HepG2 (cell line): ENCODE data around the gene IRF3. TPM values are rescaled to one million over a fixed set of nuclear protein-coding genes. Genes with fewer than 3 reads are reported as not detected.
A peak's percentile ranks its signal among the peaks of the same experiment; 100 is the strongest.

ENCODE experiments used
- ATF1 ChIP-seq: IDR thresholded peaks from 2 replicates; pipeline ENCODE4 v1.6.1; 2016; ENCODE audit warnings: mild to moderate bottlenecking, control low read depth
- CC2D1A ChIP-seq: sonication (generic); formaldehyde crosslinking; IDR thresholded peaks from 2 replicates; pipeline ENCODE4 v1.8.1; 2023; ENCODE audit warnings: mild to moderate bottlenecking, missing genetic modification reagents
- DPF2 ChIP-seq: sonication (generic); formaldehyde crosslinking; IDR thresholded peaks from 2 replicates; pipeline ENCODE4 v1.4.0; 2020; ENCODE audit warnings: mild to moderate bottlenecking, low read depth, missing genetic modification reagents, borderline replicate concordance
- JUNB ChIP-seq: sonication (generic); formaldehyde crosslinking; IDR thresholded peaks from 2 replicates; pipeline ENCODE4 v1.8.0; 2022; ENCODE audit warnings: missing genetic modification reagents, mild to moderate bottlenecking, borderline replicate concordance
- KLF13 ChIP-seq: sonication (generic); formaldehyde crosslinking; IDR thresholded peaks from 2 replicates; pipeline ENCODE4 v1.4.0; 2020; ENCODE audit warnings: mild to moderate bottlenecking, missing genetic modification reagents
- NCOA1 ChIP-seq: sonication (generic); formaldehyde crosslinking; IDR thresholded peaks from 2 replicates; pipeline ENCODE4 v1.9.0; 2021; ENCODE audit warnings: missing genetic modification reagents
- NR2F2 ChIP-seq: IDR thresholded peaks from 2 replicates; pipeline ENCODE4 v1.6.1; 2012; ENCODE audit warnings: low read depth, inconsistent platforms, borderline replicate concordance
- SAP130 ChIP-seq: IDR thresholded peaks from 2 replicates; pipeline ENCODE4 v1.6.1; 2016; ENCODE audit warnings: low read depth
- SMARCC2 ChIP-seq: fragments of 450-650 bp; IDR thresholded peaks from 2 replicates; pipeline ENCODE4 v1.6.1; 2017; ENCODE audit warnings: antibody characterized with exemption, mild to moderate bottlenecking
- TEAD2 ChIP-seq: sonication (generic); formaldehyde crosslinking; IDR thresholded peaks from 2 replicates; pipeline ENCODE4 v1.9.0; 2021; ENCODE audit warnings: missing genetic modification reagents
- ZFP62 ChIP-seq: sonication (generic); formaldehyde crosslinking; IDR thresholded peaks from 2 replicates; pipeline ENCODE4 v1.4.0; 2020; ENCODE audit warnings: missing genetic modification reagents
- ZNF44 ChIP-seq: sonication (generic); formaldehyde crosslinking; IDR thresholded peaks from 2 replicates; pipeline ENCODE4 v1.5.1; 2020; ENCODE audit warnings: mild to moderate bottlenecking, missing genetic modification reagents
- ZNF605 ChIP-seq: sonication (generic); formaldehyde crosslinking; IDR thresholded peaks from 2 replicates; pipeline ENCODE4 v1.8.0; 2022; ENCODE audit warnings: mild to moderate bottlenecking, missing genetic modification reagents
- ZNF720 ChIP-seq: sonication (generic); formaldehyde crosslinking; IDR thresholded peaks from 2 replicates; pipeline ENCODE4 v1.4.0; 2020; ENCODE audit warnings: missing genetic modification reagents
- polyA plus RNA-seq, 8 experiments: library from polyadenylated mRNA; depleted of rRNA in 3 of 8; stranded (reverse) in 7 of 8; unstranded in 1 of 8; fragments of >200 nt; fragmentation: Illumina TruSeq in 4 of 8; extraction: Trizol in 4 of 8; gene quantifications; 2 replicates each; pipeline versions ENCODE4 v1.2.1 to v1.2.3, GENCODE V29; 2011 to 2016; ENCODE audit warnings: low read depth in 4 of 8, missing spikeins in 1 of 8, mixed read lengths in 1 of 8; ENCODE audit not compliant: insufficient read depth in 1 of 8
- total RNA-seq, 5 experiments: library from RNA; depleted of rRNA; stranded (reverse); fragments of >200 nt; fragmentation: Illumina TruSeq; extraction: Trizol; gene quantifications; 2 replicates each; pipeline ENCODE4 v1.2.3, GENCODE V29; 2016; ENCODE audit warnings: low read depth in 1 of 5
- TF ChIP-seq, protein P1 (sequence below): sonication (generic); formaldehyde crosslinking; IDR thresholded peaks from 2 replicates; pipeline ENCODE4 v1.8.0; 2022; ENCODE audit warnings: mild to moderate bottlenecking, missing genetic modification reagents
- TF ChIP-seq, protein P2 (sequence below): IDR thresholded peaks from 2 replicates; pipeline ENCODE4 v1.6.1; 2016
- TF ChIP-seq, protein P3 (sequence below): sonication (generic); formaldehyde crosslinking; IDR thresholded peaks from 2 replicates; pipeline ENCODE4 v1.4.0; 2020; ENCODE audit warnings: mild to moderate bottlenecking, missing genetic modification reagents
- TF ChIP-seq, protein P4 (sequence below): sonication (generic); formaldehyde crosslinking; IDR thresholded peaks from 2 replicates; pipeline ENCODE4 v1.5.0; 2020; ENCODE audit warnings: missing genetic modification reagents, mild to moderate bottlenecking, borderline replicate concordance
- TF ChIP-seq, protein P5 (sequence below): sonication (generic); formaldehyde crosslinking; IDR thresholded peaks from 2 replicates; pipeline ENCODE4 v1.4.0; 2020; ENCODE audit warnings: missing genetic modification reagents, borderline replicate concordance
- TF ChIP-seq, protein P6 (sequence below): sonication (generic); formaldehyde crosslinking; IDR thresholded peaks from 2 replicates; pipeline ENCODE4 v1.4.0; 2020; ENCODE audit warnings: mild to moderate bottlenecking, missing genetic modification reagents
- TF ChIP-seq, protein P7 (sequence below): sonication (generic); IDR thresholded peaks from 2 replicates; pipeline ENCODE4 v1.6.1; 2016; ENCODE audit warnings: low read depth, borderline replicate concordance

IRF3 gene
- total and polyA plus RNA-seq, 2 of the 13 experiments (the other 11 are each of a cell fraction or from before 2014, with no cell fraction given), result 61.9 to 65.5 TPM

DNA sequence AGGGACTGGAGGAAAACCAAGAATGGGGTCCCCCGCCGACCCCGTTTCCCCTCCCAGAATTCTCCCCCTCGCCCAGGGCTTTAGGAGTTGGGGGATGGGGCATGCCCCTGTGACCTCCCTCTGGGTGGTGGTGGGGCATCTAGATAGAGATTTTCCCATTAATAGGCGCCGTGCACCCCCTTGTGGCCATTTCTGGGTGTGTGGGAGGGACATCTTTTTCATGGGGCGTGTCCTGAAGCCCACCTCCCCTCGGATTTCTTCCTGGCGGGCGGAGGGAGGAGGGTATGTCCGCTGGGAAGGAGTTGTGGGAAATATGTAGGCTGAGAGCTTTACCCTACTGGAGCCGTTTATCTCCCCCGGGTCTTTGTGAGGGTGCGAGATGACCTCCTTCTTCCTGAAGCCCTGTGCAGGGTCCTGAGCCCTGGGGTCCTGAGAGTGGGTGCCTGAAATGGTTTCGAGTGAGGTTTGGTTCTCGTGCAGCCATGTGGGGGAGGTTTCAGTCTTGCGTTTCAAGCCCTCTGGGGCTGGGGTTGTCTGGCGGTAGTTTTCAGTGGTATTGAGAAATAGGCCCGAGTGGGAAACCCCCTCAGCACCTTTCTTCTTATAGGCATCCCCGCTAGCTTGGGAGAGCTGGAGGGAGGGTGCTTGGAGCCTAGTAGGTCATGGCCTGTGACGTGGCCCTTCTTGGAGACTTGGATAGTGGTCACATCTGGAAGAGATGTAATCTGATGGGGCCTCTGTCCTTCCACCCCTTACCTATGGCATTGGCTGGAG lies 12.4 kb upstream of the IRF3 start (continued):
- TF ChIP-seq, protein P1, sequence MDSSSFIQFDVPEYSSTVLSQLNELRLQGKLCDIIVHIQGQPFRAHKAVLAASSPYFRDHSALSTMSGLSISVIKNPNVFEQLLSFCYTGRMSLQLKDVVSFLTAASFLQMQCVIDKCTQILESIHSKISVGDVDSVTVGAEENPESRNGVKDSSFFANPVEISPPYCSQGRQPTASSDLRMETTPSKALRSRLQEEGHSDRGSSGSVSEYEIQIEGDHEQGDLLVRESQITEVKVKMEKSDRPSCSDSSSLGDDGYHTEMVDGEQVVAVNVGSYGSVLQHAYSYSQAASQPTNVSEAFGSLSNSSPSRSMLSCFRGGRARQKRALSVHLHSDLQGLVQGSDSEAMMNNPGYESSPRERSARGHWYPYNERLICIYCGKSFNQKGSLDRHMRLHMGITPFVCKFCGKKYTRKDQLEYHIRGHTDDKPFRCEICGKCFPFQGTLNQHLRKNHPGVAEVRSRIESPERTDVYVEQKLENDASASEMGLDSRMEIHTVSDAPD (CRISPR knock-in tag), result no peak
- TF ChIP-seq, protein P2, sequence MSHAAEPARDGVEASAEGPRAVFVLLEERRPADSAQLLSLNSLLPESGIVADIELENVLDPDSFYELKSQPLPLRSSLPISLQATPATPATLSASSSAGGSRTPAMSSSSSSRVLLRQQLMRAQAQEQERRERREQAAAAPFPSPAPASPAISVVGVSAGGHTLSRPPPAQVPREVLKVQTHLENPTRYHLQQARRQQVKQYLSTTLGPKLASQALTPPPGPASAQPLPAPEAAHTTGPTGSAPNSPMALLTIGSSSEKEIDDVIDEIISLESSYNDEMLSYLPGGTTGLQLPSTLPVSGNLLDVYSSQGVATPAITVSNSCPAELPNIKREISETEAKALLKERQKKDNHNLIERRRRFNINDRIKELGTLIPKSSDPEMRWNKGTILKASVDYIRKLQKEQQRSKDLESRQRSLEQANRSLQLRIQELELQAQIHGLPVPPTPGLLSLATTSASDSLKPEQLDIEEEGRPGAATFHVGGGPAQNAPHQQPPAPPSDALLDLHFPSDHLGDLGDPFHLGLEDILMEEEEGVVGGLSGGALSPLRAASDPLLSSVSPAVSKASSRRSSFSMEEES (CRISPR knock-in tag), result no peak
- TF ChIP-seq SMARCC2 (no peak), TEAD2 (CRISPR knock-in tag) (no peak), JUNB (CRISPR knock-in tag) (no peak), ZNF605 (CRISPR knock-in tag) (0 out of 2 replicates have a peak, but pooled peaks have one; percentile 13), NR2F2 (0 out of 2 replicates have a peak, but pooled peaks have one; percentile 30), ATF1 (no peak), ZNF720 (CRISPR knock-in tag) (no peak), KLF13 (CRISPR knock-in tag) (no peak), ZNF44 (CRISPR knock-in tag) (no peak), ZFP62 (no peak), CC2D1A (CRISPR knock-in tag) (no peak), NCOA1 (CRISPR knock-in tag) (no peak), SAP130 (CRISPR knock-in tag) (peak; percentile 8; the same call in 1 of the 2 replicates), DPF2 (CRISPR knock-in tag) (no peak)
- TF ChIP-seq, protein P3, sequence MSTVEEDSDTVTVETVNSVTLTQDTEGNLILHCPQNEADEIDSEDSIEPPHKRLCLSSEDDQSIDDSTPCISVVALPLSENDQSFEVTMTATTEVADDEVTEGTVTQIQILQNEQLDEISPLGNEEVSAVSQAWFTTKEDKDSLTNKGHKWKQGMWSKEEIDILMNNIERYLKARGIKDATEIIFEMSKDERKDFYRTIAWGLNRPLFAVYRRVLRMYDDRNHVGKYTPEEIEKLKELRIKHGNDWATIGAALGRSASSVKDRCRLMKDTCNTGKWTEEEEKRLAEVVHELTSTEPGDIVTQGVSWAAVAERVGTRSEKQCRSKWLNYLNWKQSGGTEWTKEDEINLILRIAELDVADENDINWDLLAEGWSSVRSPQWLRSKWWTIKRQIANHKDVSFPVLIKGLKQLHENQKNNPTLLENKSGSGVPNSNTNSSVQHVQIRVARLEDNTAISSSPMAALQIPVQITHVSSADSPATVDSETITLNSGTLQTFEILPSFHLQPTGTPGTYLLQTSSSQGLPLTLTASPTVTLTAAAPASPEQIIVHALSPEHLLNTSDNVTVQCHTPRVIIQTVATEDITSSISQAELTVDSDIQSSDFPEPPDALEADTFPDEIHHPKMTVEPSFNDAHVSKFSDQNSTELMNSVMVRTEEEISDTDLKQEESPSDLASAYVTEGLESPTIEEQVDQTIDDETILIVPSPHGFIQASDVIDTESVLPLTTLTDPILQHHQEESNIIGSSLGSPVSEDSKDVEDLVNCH (CRISPR knock-in tag), result no peak
- TF ChIP-seq, protein P4, sequence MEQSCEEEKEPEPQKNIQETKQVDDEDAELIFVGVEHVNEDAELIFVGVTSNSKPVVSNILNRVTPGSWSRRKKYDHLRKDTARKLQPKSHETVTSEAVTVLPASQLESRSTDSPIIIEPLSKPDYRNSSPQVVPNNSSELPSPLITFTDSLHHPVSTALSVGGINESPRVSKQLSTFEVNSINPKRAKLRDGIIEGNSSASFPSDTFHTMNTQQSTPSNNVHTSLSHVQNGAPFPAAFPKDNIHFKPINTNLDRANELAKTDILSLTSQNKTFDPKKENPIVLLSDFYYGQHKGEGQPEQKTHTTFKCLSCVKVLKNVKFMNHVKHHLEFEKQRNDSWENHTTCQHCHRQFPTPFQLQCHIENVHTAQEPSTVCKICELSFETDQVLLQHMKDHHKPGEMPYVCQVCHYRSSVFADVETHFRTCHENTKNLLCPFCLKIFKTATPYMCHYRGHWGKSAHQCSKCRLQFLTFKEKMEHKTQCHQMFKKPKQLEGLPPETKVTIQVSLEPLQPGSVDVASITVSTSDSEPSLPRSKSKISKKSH, result no peak
- TF ChIP-seq, protein P5, sequence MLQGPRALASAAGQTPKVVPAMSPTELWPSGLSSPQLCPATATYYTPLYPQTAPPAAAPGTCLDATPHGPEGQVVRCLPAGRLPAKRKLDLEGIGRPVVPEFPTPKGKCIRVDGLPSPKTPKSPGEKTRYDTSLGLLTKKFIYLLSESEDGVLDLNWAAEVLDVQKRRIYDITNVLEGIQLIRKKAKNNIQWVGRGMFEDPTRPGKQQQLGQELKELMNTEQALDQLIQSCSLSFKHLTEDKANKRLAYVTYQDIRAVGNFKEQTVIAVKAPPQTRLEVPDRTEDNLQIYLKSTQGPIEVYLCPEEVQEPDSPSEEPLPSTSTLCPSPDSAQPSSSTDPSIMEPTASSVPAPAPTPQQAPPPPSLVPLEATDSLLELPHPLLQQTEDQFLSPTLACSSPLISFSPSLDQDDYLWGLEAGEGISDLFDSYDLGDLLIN (CRISPR knock-in tag), result no peak
- TF ChIP-seq, protein P6, sequence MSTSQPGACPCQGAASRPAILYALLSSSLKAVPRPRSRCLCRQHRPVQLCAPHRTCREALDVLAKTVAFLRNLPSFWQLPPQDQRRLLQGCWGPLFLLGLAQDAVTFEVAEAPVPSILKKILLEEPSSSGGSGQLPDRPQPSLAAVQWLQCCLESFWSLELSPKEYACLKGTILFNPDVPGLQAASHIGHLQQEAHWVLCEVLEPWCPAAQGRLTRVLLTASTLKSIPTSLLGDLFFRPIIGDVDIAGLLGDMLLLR (CRISPR knock-in tag), result no peak
- TF ChIP-seq, protein P7, sequence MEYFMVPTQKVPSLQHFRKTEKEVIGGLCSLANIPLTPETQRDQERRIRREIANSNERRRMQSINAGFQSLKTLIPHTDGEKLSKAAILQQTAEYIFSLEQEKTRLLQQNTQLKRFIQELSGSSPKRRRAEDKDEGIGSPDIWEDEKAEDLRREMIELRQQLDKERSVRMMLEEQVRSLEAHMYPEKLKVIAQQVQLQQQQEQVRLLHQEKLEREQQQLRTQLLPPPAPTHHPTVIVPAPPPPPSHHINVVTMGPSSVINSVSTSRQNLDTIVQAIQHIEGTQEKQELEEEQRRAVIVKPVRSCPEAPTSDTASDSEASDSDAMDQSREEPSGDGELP, result no peak
